ENCODE data around the gene FBLN1.

- no peak for TF ChIP-seq EZH2 (IDR thresholded peaks at IDR 0.05; ENCODE audit: borderline replicate concordance, insufficient read depth, low read length, poor library complexity, severe bottlenecking)
- TF ChIP-seq, protein P1, sequence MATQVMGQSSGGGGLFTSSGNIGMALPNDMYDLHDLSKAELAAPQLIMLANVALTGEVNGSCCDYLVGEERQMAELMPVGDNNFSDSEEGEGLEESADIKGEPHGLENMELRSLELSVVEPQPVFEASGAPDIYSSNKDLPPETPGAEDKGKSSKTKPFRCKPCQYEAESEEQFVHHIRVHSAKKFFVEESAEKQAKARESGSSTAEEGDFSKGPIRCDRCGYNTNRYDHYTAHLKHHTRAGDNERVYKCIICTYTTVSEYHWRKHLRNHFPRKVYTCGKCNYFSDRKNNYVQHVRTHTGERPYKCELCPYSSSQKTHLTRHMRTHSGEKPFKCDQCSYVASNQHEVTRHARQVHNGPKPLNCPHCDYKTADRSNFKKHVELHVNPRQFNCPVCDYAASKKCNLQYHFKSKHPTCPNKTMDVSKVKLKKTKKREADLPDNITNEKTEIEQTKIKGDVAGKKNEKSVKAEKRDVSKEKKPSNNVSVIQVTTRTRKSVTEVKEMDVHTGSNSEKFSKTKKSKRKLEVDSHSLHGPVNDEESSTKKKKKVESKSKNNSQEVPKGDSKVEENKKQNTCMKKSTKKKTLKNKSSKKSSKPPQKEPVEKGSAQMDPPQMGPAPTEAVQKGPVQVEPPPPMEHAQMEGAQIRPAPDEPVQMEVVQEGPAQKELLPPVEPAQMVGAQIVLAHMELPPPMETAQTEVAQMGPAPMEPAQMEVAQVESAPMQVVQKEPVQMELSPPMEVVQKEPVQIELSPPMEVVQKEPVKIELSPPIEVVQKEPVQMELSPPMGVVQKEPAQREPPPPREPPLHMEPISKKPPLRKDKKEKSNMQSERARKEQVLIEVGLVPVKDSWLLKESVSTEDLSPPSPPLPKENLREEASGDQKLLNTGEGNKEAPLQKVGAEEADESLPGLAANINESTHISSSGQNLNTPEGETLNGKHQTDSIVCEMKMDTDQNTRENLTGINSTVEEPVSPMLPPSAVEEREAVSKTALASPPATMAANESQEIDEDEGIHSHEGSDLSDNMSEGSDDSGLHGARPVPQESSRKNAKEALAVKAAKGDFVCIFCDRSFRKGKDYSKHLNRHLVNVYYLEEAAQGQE (IDR thresholded peaks at IDR 0.05; ENCODE audit: borderline replicate concordance): no peak
- TF ChIP-seq CTCF (IDR thresholded peaks at IDR 0.05; ENCODE audit: poor library complexity, severe bottlenecking): no peak
- TF ChIP-seq MXI1 (conservative IDR thresholded peaks at IDR 0.05; ENCODE audit: poor library complexity, severe bottlenecking): no peak
These were observed 73.1 kb downstream of the FBLN1 start for GRCh38 chr22:45575607-45576272.

All from neural cell (in vitro differentiated cells).